Raji (cell line): ENCODE results near the gene TMEM63C.

ENCODE experiments used
- POLR2A ChIP-seq: IDR thresholded peaks from 2 replicates; pipeline ENCODE4 v1.6.1; 2011; ENCODE audit warnings: low read depth, low read length, control low read depth; ENCODE audit not compliant: insufficient read depth

TMEM63C gene

DNA sequence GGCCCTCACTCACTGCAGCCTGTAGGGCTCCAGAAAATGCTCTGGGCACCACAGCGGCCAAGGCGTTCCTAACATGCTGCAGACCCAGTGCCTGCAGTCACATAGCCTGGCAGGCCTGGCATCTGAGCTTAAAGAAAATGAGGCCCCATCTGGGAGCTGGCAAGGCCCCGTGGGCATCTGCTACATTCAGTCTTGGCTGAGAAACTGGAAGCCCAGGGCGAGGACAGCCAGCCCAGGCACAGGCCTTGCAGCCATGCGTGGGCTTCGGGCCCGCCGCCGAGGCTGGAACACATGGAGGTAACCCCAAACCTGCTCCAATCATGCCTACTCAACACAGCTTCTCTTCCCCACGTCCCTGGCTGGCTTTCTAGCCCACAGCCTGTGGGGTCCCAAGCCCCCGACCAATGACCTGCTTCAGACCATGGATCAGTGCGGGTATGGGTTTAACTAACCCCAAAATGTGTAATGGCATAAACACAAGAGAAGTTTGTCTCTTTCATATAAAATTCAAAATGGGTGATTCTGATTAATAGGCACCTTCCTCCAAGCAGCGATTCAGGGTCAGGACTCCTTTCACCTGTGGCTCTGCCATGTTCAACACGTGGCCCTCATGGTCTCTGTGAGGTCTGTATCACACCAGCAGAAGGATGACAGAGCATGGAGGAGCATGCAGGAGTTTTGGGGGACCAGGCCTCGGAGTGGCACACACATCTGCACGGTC, 83.0 kb downstream of the TMEM63C start:
- TF ChIP-seq POLR2A, result no peak

DNA sequence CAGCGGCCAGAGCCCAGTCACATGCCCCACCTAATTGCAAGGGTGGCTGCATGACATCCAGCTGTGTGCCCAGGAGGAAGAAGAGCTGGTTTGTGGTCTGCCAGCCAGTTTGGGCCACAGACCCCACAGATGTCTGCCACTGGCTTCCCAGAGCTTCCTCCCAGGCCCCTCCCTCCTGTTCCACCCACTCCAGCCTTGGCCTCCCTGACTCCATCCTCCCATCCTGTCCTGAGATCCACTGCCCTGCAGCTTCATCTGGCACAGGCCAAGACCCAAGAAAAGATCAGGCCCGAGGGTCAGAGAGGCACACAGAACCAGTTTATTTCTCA, 83.6 kb downstream of the TMEM63C start:
- TF ChIP-seq POLR2A, result no peak

DNA sequence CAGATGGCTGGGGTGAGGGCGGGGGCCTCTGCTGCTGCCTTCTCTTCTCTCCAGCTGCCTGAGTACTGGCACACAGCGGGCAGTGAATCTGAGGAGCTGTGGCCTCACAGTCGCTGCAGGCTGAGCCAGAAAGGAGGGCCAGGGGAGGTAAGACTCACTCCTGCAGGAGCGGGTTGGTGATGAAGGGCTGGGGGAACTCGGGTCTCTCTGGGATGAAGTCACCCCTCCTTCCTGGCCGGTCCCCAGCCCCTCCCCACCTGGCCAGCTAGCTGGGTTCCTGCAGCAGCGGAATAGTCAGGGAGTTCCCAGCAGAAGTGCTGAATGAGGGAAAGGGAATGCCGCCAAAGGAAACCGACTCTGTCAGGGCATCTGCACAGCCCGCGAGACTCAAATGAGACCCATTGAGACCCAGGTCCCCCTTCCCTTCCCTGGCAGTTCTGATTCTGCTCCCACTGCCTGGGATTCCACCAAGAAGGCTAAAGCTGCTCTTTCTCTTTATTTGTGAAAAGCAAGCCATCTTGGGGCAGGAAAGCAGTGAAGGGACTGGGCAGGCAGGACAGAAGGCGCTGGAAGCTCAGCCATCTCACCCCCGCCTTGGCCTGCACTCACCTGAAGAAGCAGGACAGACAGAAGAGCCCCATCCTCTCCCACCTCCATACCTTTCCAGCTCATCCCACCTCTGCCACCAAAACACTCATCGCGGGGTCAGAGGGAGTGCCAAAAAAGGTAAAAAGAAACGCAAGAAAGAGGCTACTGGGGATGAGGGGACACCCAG, 84.2 kb downstream of the TMEM63C start:
- TF ChIP-seq POLR2A, result no peak

DNA sequence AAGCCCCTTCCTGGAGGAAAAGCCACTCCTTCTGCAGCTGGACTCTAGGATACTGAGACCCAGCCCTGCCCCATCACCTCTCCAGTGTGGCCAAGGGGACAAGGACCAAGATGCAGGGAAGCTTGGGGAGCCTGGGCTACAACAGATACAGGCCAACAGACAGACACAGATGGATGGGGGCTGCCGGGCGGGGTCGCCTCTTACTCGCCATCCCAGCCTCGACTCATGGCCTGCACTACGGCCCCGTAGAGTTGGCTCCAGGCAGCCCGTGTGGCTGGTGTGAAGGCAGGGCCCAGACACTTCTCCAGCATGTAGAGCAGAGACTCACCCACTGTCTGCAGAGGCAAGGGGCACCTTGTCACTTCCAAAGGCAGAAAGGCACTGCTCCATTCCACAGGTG, 84.7 kb downstream of the TMEM63C start:
- no peak for TF ChIP-seq POLR2A

DNA sequence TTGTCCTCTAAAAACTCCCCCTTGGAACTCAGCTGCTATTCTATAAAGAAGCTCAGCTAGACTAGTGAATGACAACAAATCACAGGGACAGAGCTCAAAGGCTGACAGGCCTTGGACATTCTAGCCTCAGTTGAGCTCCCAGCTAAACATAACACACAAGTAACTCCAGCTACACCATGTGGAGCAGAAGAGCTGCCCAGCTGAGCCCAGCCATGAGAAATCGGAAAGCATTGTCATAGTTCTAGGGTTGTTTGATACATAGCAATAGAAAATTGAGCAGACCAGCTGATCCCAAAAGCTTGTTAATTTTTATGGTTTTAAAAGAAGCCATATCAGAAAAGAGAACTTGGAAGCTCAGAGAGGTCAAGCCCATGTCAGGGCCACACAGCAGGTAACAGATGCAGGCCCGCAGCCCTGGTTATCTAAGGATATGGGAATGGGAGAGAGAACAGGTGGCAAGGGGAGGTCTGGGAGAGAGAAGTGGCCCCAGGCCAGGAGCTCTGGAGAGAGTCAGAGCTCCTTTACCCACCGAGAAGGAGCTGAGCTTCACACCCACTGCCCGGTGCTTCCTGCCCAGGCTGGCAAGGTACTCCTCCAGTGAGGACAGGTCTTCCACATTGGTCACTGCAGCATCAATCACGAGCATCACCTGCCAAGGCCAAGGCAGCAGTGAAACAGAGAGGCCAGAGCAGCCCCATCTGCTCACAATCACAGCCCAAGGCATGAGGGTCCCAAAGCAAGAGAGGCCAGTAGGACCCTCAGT, 86.5 kb downstream of the TMEM63C start:
- no peak for TF ChIP-seq POLR2A

DNA sequence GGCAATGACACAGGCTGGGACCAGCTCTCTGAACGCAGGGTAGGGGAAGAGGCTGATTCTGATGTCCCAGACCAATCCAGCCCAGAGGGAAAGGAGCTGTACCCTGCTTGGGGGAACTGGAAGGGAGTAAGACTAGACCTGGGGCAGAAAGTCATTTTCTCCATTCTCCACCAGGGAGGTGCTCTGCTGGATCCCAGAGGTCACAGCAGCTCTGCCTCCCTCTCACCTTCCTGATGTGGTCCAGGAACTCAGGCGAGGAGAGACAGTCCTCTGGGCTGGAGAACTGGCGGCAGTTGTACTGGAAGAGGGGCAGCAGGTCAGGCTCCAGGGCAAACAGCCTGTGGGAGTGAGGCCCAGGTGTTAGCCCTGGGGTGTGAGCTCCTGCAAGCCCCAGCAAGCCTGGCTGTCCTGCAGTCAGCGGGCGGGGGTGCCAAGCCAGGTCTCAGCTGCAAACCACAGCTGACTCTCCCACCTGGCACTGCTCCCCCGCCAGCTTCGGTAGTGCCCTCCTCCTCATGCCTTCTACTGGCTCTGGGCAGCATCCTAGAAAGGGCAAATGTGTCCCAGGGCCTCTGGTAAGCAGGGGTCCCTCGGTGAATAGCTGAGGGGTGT, 87.5 kb downstream of the TMEM63C start:
- no peak for TF ChIP-seq POLR2A

DNA sequence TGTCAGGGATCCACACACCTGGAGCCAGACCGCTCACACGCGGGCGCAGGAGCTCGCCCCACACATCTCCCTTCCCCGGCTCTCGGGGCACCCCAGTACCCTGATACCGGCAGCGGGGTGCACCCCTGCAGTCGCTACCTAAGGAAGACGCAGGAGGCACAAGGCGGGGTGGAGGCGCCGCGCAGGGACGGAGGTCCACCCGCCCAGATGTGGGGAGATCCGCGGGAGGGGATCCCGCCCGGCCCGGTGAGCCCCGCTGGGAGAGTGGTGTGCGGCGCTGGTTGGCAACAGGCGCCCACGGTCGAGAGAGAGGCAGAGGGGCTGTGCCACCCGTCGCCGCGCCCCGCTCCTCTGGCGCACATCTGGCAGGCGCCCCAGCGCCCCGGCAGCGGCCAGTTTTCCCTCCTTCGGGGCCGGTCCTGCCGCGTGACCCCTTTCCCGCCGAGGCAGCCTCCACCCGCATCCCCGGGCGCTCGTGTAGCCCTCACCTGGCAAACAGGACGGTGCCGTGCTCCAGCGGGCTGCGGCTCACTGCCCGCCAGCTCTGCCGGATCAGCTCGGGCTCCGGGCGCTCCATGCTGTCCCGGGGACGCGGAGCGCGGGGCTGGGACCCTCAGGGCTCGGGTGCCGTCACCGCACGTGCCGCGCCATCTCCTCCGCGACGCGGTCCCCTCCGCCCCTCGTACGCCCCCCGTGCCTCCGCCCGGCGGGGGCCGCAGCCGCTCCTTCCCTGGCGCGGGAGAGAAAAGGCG, 88.9 kb downstream of the TMEM63C start:
- TF ChIP-seq POLR2A, result no peak

DNA sequence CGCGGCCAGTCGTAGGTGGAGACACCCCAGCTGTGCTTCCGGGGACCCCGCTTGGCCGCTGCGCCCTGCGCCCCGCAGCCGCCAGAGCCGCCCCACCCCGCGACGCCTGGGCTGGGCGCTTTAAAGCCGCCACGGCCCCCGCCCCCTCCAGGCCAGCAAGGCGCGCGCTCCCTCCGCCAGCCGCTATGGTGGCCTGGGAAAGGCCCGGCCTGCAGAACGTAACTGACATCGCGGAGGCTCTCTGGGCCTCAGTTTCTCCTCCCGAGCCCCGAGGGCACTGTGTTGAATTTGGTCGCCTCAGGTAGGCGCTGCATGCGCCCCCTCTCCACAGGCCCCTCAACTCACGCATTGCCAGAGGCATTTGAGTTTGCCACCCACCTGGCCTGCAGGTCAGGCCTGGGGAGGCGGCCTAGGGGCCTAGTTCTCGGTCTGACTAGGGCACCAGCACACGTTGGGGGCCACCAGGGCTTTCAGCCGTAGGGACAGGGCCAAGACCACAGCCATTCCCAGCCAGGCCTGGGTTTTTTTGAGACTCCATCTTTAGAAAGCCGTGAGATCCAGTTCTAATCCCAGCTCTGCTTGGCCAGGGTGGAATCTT, 89.6 kb downstream of the TMEM63C start, which contains the start of gene NGB:
Gene NGB (minus strand): TSS at position 94 of the 598 bp plus-strand sequence. CDS start 269 bp downstream, outside the sequence.
- TF ChIP-seq POLR2A, result no peak

DNA sequence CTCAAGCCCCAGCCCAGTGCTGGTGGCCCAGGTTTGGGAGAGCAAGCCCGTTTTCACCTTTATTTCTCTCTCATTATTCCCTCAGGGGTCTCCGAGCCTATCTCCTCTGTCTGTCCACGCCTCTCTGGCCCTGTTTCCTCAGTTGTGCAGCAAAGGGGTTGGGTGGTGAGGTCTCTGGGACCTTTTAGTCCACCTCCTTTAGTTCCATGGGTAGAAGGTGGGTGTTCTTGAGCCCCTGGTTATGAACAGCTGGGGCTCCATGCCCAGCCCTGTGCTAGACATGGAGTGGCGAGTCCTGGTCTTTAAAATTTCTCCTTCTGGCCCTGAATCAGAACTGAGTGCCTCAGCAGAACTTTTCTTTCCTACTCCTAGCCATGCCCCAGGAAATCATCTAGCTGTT, 90.7 kb downstream of the TMEM63C start:
- no peak for TF ChIP-seq POLR2A

DNA sequence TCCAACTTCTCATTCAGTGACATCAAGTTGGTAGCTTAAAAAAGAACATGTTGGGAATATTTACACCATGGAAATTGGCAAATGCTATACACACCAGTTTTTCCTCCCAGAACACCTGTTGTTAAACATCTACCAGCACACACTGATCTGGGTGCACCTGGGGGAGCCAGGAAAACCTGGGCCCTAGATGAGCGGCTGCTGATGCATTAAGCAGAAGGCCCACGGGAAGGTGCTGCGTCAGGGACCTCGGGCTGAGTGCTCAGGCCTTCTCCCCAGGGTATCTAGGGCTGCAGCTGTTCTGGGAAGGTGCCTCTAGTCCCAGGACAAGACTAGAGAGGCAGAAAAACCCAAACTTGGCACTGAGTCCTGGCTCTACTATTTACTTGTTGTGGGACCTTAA, 92.2 kb downstream of the TMEM63C start:
- TF ChIP-seq POLR2A, result no peak

DNA sequence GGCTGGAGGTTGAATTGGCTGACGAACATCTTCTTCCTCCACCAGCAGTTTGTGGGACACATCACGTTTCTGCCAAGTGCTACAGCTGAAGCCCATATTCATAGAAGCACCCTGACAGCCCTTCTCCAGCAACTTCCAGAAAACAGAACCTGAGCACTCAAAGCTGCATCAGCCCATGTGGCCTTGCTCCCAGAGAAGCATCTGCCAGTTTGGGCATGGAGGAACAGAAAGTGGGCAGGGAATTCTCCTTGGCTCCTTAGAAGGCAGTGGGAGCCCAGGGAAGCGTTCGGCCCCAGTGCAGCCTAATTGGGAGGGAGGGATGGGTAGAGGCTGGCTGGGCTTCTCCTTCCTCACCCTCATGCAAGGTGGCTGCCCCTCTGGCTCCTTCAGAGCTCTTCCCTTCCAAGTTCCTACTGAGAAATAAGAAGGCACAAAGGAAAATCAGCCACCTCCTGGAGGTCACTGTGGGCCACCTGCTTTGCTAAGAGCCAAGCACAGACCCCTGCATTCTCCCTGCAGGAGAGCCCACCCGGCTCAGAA, 93.5 kb downstream of the TMEM63C start:
- no peak for TF ChIP-seq POLR2A

DNA sequence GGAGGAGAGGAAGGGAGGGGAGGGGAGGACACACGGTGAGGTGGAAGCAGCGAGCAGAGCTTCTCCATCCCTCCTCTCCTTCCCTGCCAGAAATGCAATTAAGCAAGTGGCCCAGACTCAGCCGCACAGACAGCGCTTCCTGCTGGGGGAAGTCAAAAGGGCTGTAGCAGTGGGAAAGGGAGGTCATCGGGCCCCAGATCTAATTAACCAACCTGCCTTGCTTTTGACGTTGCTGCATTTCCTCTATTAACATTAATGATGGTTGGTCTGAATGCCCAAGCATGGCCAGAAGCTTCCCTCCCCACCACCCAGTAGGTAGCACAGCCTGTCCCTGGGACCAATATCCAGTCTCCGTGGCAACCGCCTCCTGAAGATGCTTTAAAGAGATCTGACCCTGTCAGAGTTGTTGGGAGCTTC, 94.0 kb downstream of the TMEM63C start:
- TF ChIP-seq POLR2A, result no peak

DNA sequence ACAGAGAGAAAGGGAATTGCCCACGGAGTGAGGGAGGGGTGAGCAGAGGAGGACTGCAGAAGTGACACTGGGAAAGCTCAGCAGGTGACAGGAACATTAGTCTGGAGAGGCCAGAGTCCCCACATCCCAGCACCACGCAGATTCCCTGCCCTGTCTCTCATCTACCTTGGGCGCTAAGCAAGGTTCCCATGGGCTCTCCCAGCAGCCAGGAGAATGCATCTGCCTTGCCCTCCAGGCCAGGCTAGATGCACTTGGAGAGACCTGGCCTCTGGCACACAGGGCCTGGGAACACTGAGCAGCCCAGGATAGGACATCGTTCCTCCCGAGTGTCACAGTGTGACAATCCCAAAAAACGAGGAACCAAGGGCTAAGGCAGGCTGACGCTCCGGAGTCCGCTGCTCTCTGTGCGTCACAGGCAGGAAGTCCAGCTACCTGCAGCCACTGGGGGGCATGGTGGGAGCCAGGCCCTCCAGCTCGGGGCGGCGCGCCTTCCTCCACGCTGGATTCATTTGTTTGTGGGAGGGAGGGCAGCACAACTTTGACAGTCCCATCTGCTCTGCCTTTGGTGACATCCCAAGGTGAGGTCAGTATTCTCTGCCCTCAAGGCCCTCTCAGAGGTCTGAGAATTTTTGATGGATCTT, 94.8 kb downstream of the TMEM63C start:
- TF ChIP-seq POLR2A, result no peak

DNA sequence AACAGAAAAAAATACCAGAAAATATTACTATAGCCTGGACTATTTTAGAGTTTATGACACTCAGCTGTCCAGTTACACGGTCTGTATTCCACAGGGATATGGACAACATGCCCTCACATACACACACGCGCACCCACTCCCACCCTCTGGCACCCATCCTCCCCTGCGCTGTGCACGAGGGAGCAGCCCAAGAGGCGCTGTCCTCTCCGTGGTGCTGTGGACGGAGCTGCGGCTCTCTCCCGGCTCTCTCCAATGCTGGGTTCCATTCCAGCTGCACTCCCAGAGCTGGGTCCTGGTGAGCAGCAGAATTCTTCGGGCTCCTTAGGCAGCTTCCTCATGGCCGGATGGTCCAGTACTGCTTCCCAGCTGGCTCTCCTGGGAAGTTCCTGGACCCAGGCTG, 95.4 kb downstream of the TMEM63C start:
- no peak for TF ChIP-seq POLR2A
